Forelimb muscle (tissue), 1 donor: ENCODE measurements around the gene C11orf65. TPM values are rescaled to one million over a fixed set of nuclear protein-coding genes. Genes with fewer than 3 reads are reported as not detected.
A peak's percentile ranks its signal among the peaks of the same experiment; 100 is the strongest.

Experiments used
- DNase-seq: peaks from one replicate; pipeline ENCODE4 v3.0.0-alpha.2; 2013; ENCODE audit warnings: low read depth
- polyA plus RNA-seq: library from polyadenylated mRNA; unstranded; fragments of 120-200 nt; gene quantifications from one replicate; pipeline ENCODE4 v1.2.1, GENCODE V29; 2013; ENCODE audit not compliant: insufficient read length

Gene C11orf65, protein sequence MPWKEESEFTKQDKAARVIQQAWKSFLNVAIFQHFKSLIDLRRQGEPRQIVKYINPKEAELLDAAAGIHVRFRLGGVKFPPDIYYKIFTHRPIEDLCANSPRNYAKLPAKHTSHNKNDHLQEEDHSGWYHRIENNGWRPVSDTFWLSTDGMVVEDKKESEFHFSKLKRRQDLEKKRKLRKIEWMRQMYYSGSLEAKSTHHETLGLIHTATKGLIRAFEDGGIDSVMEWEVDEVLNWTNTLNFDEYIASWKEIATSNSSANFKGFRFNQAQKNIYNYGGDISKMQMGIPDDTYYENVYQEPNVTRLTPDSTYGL
- 0.70 TPM for polyA plus RNA-seq

DNA sequence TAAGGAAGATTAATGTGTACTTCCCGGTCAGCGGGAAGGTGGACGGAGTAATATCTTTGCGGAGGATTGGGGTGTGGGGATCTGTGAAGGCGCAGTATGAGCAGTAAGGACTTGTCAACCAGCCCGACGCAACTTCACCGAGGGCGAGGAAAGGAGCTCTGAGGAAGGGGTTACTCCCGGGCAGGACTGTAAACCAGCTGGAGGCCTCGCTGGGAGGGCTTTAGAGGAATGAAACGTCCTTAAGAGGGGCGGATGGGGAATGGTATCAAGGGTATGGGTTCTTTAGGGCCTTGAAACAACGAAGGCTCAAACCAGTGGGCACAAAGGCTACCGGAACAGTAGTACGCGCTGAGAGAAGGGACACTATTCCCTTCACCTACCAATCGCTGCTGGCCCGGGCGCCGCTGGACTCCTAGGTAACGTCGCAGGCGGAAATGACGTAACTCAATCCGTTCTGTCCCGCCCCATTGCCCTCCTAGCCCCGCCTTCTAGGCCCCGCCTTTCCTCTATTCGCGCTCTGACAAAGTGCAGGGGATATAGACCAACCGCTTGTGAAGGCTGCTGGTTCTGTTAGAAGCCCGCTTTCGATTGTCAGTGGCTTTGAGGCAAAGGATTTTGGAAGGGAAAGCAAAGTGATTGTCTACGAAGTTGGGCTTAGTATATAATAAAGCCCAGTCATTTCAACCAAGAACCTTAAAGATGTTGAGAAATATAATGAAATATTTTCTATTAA, at the start of gene C11orf65:
TSS of gene C11orf65 (minus strand) at position 439 of the 733 bp plus-strand sequence. CDS start 5,970 bp downstream, outside the sequence.
- peak; percentile 94 for DNase-seq

DNA sequence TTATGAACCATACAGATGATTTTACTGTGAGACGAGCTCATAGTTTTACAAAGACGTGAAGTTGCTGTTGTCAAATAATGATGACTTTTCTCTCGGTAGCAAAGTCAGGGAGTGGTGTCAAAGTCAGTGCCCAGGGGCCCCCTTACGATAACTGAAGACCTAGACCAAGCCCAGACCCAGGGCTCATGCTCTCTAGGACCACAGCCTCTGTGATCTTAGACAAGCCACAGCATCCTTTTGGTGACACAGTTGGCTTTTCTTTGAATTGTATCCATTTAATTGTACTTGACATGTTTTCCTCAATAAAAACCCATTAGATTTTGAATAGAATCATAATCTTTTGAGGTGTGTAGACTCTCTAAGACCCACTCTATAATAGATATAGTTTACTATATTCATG, 48.8 kb upstream of the C11orf65 start:
- no peak for DNase-seq

DNA sequence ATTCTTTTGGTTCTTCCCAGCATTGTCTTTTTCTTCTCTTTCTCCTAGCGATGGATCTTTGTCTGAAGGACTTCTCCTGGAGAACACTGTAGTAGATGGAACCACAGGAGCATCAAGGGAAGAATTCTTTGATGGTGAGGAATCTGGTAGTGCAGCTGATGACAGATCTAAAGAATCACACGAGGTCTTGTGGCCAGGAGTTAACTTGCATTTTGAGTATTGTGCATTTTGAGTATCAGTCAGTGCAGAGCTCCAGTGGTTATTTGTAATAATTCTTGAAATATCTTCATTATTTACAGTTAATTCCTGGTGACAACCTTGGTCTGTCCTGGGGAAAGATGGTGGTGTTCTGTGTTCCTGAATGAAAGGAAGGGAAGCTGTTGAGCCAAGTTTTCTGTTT, 45.4 kb upstream of the C11orf65 start:
- DNase-seq: no peak

DNA sequence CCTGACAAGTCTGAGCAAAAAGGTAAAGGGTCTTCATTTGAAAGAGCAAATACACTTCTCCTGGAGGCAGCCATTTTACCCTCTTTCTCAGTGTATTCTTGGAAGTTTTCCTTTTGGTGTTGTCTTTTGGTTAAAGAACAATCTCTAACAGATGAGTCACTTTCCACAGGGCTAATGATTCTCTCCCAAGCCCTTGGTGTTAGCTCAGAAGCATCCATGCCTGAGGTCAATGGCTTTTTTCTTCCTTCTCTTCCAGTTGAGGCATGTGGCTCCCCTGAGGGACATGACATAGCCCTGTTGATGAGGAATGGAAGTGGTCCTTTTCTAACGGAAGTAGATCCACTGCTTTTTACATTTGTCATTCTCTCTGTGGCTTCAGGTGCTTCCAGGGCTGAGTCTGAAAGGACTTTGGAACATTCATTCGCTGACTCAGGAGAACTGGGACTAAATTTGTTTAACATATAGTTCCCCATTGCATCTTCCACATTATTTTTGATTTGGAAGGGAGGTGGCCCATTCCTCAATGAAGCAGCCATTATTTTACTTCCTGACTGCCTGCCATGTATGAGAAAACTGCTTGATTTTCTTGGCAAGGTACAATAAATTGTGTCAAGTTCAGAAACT, 44.6 kb upstream of the C11orf65 start:
- DNase-seq: no peak

DNA sequence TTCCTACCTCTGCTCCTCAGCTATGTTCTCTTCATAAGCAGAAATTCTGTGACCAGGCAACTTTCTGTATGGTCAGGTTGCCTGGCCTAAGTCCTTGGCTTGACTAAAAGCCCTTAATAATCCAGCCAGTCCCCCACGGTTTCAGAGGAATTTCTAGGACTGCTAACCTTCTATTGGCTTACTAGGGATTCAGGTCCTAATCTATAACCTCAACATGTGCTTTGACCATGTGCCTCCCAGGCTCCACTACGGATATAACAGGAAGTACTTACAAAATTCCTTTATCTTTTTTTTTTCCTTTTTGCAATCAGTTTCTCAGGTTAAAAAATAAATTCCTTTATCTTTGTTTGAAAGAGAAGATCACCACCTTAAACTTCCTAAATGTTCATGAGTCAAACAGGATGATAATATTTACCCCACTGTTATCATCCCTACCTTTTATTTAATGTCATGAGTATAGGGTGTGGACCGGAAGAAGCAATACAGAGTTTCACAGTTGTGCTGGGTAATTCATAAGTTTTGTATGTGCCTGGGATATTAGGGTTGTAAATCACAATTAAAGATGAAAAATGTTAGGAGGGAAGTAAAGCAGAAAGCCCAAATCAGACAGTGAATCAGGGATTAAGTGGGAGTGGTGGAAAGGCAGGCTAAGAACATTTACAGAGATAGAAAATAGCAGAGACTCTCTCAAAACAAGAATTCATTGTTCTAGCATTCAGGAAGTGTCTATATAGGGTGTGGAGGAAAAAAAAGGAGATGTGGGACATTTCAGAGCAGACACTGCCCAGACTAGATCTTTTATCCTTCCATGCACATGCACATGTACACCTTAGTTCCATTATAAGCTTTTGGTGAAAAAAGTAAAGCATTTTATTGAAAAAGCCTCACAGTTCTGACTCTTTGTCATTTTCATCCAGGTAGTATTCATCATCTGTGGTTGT, 41.6 kb upstream of the C11orf65 start:
- DNase-seq: no peak

DNA sequence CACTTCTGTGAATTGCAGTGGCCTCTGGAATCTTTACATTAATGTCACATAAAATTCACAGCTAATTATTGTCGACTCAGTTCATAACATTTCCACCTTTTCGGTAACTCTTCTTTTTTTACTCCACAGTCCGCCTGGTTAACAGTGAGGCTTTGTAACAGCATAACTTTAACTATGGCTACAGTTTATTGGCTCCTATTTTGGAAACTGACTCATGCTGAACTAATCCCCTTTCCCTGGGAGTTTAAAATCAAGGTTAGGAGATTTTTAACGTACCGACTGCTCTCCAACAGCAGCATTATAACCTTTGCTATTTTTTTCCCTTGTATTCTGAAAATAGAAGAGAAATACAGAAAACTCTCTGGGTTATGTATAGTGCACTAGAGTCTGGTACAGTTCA, 34.1 kb upstream of the C11orf65 start:
- no peak for DNase-seq

DNA sequence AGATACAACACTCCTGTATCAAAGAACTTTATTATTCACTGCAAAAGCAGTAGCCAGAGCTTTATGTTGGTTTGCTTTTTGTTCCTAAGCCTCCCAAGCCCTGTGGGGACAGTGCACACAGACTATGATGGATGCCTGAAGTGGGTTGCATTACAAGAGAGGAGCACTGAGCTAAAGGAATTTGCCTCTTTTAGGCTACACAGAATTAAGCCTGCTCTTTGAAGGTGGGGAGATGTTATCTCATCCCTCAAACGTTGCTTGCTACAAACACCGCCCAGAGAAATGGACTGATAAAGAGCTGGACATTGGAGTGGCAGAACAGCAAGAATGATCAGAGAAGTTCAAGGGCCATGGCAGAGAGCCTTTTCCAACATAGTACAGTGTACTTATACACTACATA, 33.4 kb upstream of the C11orf65 start:
- DNase-seq: no peak

DNA sequence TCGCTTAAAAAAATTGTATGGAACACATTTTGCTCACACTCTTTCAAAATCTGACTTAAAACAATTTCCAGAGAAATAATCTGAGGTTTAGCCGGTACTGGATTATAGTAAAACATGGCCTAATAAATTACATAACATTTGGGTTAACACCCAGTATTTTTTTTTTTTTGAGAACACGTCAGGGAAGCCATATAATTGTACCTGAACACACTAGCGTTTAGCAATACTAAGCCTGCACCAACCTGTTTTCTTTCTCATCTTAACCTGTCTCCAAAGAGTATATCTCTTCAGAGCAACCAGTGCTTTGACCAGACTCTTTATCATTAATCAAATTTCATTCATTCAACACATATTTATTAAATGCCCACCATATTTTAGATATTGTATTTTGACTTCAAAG, 32.8 kb upstream of the C11orf65 start:
- no peak for DNase-seq

DNA sequence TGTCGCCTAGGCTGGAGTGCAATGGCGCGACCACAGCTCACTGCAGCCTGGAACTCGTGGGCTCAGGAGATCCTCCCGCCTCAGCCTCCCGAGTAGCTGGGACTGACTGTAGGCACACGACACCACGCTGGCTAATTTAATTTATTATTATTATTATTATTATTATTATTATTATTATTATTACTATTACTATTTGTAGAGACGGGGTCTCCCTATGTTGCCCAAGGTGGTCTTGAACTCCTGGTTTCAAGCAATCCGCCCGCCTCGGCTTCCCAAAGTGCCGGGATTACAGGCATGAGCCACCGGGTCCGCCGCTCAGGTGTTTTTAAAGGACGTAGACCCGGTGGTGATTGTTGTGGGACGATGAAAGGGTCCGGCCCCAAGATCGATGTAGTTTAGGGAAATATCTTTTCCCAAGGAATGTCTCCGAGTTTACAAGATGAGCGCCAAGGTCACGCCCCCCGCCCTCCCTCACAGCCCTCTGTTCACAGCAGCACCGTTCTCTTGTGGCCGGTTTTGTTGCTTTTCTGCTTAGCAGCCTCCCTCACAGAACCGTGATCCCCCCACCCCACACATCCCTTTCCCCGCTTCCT, 31.6 kb upstream of the C11orf65 start:
- DNase-seq: no peak

DNA sequence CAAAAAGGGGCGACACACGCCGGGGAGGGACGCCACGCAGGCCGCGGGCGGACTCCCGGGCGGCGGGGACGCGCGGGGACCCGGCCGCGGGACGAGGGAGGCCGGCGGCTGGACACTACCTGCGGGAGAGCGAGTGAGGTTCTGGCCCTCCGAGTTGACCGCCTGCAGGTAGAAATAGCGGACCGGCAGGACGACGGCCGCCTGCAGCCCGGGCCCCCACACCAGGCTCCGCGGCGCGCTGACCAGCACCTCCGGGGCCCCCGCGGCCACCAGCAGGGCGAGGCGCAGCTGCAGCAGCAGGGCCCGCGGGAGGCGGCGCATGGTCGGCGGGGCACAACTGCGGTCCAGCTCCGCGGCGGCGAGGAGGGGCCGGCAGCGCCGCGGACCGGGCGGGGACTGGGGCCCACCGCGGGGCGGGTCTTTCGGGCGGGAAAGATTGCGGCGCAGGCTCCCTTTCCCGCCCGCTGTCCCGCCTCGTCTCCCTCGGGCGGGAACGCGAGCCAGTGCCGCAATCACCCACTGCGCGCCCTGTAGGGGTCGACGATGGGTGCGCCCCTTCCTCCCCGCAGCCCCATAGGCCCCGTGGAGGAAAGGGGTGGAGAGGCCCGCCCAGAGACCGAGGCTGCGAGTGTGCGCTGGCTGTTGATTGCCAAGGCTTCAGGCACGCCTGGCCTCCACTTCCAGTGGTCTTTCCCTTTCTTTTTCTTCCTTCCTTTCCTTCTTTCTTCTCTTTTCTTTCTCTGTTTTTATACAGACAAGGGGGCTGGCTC, 30.9 kb upstream of the C11orf65 start, which contains the start of gene POGLUT3:
TSS of gene POGLUT3 (minus strand) at position 339 of the 770 bp plus-strand sequence. CDS start at position 321, 18 bp downstream.
- no peak for DNase-seq

DNA sequence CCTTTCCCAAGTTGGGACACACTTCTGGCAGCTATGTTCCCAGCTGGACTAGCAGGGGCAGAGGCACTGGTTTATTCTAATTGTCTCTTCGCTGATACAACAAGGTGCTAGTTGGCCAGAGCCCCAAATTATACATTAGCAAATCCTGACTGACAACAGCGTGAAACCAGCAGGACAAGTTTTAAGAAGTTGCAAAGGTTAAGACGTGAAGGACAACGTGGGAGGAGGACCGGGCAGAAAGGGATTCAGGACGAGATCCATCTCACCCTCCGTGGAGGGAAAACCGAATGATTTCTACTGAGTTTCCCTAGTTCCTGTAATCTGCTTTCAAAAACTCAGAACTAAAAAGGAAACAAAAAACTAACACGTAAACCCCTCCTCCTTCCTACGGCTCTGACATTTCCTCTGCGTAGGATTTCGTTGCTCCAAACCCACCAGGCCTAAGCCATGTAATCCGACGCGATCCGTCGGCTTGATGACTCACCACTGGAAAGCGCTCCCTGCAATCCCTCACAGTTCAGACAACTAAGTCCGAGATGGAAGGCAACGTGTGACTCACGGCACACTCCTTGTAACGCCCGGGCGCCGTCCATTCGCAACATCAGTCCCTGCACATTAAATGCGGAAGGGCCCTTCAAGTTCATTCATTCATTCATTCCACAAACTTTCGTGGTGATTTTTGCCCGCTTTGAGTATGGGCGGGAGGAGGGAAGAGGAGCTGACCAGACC, 30.2 kb upstream of the C11orf65 start:
- DNase-seq: peak; percentile 95

DNA sequence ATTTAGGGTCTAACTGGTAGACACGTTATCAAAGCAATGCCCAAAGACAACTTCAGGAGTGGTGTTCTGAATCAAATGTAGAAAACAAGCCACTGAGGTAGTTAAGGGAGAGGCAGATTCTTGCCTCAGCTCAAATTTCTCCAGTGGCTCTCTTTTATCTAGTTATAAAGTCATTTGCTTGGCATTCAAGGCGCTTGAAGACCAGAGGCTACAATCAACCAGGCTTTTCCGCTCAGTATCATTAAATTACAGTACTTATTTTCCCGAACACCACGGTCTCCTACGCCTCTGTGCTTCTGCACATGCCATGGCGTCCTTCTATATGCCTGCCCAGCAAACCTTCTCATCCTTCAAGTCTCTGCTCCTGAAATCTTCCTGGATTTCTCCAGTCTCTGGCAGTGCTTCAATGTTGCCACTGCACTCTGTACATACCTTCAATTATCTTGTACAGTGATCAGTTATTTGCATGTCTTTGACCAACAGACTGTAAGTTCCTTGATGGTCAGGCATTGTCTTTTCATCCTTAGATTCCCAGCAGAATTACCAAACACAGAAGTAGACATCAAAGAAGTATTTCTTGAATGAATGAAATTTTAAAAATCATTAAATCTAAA, 29.4 kb upstream of the C11orf65 start:
- no peak for DNase-seq

DNA sequence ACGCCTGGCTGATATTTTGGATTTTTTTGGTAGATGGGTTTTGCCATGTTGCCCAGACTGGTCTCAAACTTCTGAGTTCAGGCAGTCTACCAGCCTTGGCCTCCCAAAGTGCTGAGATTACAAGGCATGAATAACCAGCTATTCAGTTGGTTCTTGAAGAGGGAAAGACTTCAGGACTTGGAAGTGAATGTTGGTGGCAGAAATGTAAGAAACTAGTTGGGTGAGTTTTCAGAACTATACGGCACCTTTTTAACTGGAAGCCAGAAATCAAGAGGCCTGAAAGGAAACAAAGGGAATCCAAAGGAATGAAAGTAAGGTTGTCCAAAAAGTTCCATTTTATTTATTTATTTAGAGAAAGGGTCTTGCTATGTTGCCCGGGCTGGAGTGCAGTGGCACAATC, 28.0 kb upstream of the C11orf65 start:
- DNase-seq: no peak

DNA sequence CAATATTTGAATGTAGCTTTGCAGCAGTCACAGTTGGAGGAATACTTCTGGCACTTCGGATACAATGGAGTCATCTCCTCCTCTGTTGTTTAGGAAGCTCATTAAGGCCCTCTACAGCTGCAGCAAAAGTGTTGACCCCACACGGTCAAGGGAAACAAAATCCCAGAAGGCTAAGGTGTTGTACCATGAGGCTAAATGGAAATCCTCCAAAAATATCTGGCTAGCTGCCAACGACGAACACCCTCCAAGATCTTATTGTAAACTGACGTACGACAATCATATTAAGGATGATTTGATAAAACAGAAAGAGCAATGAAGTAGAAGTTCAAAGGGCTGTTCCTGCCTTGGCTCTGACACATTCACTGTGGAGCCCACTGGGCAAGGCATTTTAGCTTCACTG, 26.9 kb upstream of the C11orf65 start:
- no peak for DNase-seq

DNA sequence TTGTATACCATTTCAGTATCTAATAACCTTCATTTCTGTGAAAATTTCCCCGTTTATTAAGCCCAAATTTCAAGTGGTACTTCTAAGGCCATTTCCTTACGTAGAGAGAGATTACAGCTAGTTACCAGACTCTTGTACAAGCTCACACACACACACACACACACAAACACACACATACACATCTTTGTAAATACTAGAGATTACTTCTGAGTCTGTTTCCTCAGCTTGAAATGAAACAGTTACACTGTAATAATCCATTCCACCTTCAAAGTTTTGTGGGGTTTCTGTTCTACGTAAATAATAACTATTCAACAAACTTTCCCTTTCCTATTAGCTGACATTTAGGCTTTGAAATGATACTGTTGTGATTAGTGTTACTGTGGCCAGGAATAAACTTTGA, 24.6 kb upstream of the C11orf65 start:
- no peak for DNase-seq

DNA sequence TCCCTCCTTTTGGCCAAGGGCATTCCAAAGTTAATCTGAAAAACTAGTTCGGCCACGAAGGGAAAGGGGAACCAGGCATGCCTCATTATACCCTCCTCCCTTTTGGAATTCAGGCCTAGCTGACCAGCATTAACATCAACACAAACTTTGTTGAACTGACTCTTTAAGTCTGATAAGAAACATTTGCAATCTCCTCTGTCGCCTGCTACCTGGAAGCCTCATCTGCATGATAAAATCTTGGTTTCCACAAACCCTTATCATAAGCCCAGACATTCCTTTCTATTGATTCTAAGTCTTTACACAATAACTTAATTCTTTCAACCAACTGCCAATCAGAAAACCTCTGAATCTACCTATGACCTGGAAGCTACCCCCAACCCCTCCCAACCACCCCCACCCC, 19.5 kb upstream of the C11orf65 start:
- DNase-seq: no peak

DNA sequence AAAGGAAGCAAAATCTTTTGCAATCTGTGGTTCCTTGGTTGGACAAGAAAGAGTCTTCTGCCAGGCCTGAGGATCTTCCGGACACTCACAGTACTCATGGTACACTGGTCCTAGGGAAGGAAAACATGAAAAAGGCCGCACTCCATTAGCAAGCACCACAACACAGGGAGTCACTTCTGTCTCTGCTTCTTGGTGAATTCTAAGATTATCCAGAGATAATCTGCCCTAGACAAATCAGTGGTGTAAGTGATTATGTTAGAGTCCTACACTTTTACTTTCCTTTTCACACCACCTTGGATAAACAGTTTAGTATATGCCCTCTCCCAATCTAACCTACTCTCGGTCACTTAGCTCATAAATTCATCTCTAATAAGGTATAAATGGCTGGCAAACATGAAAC, 19.0 kb upstream of the C11orf65 start:
- DNase-seq: no peak

DNA sequence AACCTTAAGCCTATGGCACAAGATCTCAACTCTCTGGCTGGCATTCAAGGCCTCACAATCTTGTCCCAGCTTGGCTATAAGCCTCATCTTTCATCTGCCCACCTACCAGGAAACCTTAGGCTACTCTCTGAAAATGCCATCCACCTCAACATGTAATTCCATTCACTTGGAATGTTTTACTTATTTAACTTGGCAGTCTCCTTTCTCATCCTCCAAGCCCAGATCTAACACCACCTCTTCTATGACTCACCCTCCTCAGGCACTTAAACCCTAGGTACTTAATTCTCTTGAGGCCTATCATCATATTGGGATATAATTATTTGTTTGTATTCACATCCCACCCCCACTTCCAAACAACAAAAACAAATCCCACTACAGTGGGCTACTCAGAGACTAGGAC, 15.8 kb upstream of the C11orf65 start:
- no peak for DNase-seq
